ENCODE data around the gene SUFU.
A peak's percentile ranks its signal among the peaks of the same experiment; 100 is the strongest.

Gene SUFU

GRCh38 chr10:102621443-102622325 lies 117.9 kb downstream of the SUFU start:
- H3K4me2 ChIP-seq (ENCODE audit: insufficient read depth, low read length, poor library complexity, severe bottlenecking): no peak overlapping the region
- no peaks in the 10 kb centered on the region for H3K79me1 ChIP-seq (ENCODE audit: low read depth, low read length)
- H3K36me3 ChIP-seq (replicated peaks in 1 of 2; ENCODE audit: control insufficient read depth in 2 of 2, insufficient read depth in 2 of 2, low read length in 2 of 2): peaks cover 27 to 41% of the 10 kb centered on the region in 2 donors
- H2BK120ac ChIP-seq (ENCODE audit: low read depth, low read length): no peak overlapping the region
- no peak overlapping the region for H2AFZ ChIP-seq (ENCODE audit: low read length)
- H3K4me3 ChIP-seq (ENCODE audit: low read length in 2 of 2): no peak overlapping the region
- H2BK12ac ChIP-seq (ENCODE audit: low read length): no peak overlapping the region
- H2AK5ac ChIP-seq (ENCODE audit: low read depth, low read length): no peak overlapping the region
- no peak for DNase-seq (ENCODE audit: low spot score)
- no peak overlapping the region for H3K23ac ChIP-seq (ENCODE audit: low read depth, low read length, poor library complexity)
- peaks cover 12 to 17% of the 10 kb centered on the region in 2 donors for H3K4me1 ChIP-seq (ENCODE audit: control insufficient read depth in 2 of 2, insufficient read depth in 1 of 2, low read depth in 1 of 2, low read length in 2 of 2)
- no peak overlapping the region for H4K8ac ChIP-seq (ENCODE audit: low read depth, low read length)
- H2BK5ac ChIP-seq (ENCODE audit: low read length): no peak overlapping the region
- H4K91ac ChIP-seq (ENCODE audit: low read depth, low read length, poor library complexity): no peak overlapping the region
- H3K27ac ChIP-seq (replicated peaks; ENCODE audit: low read length): no peak overlapping the region
- peak overlapping the region; percentile 46 for H3K9ac ChIP-seq (ENCODE audit: low read depth, low read length, poor library complexity)
- no peak overlapping the region for H3K4ac ChIP-seq (ENCODE audit: low read length)
- H3K9me3 ChIP-seq (replicated peaks in 1 of 2; ENCODE audit: control insufficient read depth in 2 of 2, insufficient read depth in 1 of 2, low read depth in 1 of 2, low read length in 2 of 2): no peaks in the 10 kb centered on the region
- H3K14ac ChIP-seq (ENCODE audit: low read length): no peak overlapping the region
- H2BK15ac ChIP-seq (ENCODE audit: low read length): peak overlapping the region; percentile 38
- H3K27me3 ChIP-seq (ENCODE audit: control insufficient read depth in 3 of 3, insufficient read depth in 3 of 3, low read depth in 1 of 3, low read length in 3 of 3): no peaks in the 10 kb centered on the region
- no CpG with 5 or more reads among the region's 13 CpGs for WGBS, 2 donors (ENCODE audit: extremely low coverage in 2 of 2, insufficient read length in 2 of 2, insufficient replicate concordance in 1 of 2)
- H3K18ac ChIP-seq (ENCODE audit: low read length): no peak overlapping the region

GRCh38 chr10:102624094-102624493 lies 120.3 kb downstream of the SUFU start:
- no peak overlapping the region for H2BK12ac ChIP-seq (ENCODE audit: low read length)
- WGBS, 2 donors (ENCODE audit: extremely low coverage in 2 of 2, insufficient read length in 2 of 2, insufficient replicate concordance in 1 of 2): no CpG with 5 or more reads among the region's 3 CpGs
- no peak overlapping the region for H3K18ac ChIP-seq (ENCODE audit: low read length)
- peaks cover 12 to 17% of the 10 kb centered on the region in 2 donors for H3K36me3 ChIP-seq (replicated peaks in 1 of 2; ENCODE audit: control insufficient read depth in 2 of 2, insufficient read depth in 2 of 2, low read length in 2 of 2)
- peaks cover 34 to 35% of the 10 kb centered on the region in 2 donors for H3K4me1 ChIP-seq (ENCODE audit: control insufficient read depth in 2 of 2, insufficient read depth in 1 of 2, low read depth in 1 of 2, low read length in 2 of 2)
- no peak overlapping the region for H2BK120ac ChIP-seq (ENCODE audit: low read depth, low read length)
- no peak overlapping the region for H3K4ac ChIP-seq (ENCODE audit: low read length)
- H3K79me1 ChIP-seq (ENCODE audit: low read depth, low read length): no peaks in the 10 kb centered on the region
- H3K23ac ChIP-seq (ENCODE audit: low read depth, low read length, poor library complexity): no peak overlapping the region
- no peak for DNase-seq (ENCODE audit: low spot score)
- no peak overlapping the region for H2BK5ac ChIP-seq (ENCODE audit: low read length)
- H2AK5ac ChIP-seq (ENCODE audit: low read depth, low read length): no peak overlapping the region
- no peak overlapping the region for H2BK15ac ChIP-seq (ENCODE audit: low read length)
- H3K9me3 ChIP-seq (replicated peaks in 1 of 2; ENCODE audit: control insufficient read depth in 2 of 2, insufficient read depth in 1 of 2, low read depth in 1 of 2, low read length in 2 of 2): no peaks in the 10 kb centered on the region
- H2AFZ ChIP-seq (ENCODE audit: low read length): no peak overlapping the region
- no peak overlapping the region for H4K91ac ChIP-seq (ENCODE audit: low read depth, low read length, poor library complexity)
- no peak overlapping the region for H3K27ac ChIP-seq (replicated peaks; ENCODE audit: low read length)
- no peaks in the 10 kb centered on the region for H3K27me3 ChIP-seq (ENCODE audit: control insufficient read depth in 3 of 3, insufficient read depth in 3 of 3, low read depth in 1 of 3, low read length in 3 of 3)
- H3K9ac ChIP-seq (ENCODE audit: low read depth, low read length, poor library complexity): no peak overlapping the region
- H4K8ac ChIP-seq (ENCODE audit: low read depth, low read length): no peak overlapping the region
- H3K4me3 ChIP-seq (ENCODE audit: low read length in 2 of 2): no peak overlapping the region
- H3K4me2 ChIP-seq (ENCODE audit: insufficient read depth, low read length, poor library complexity, severe bottlenecking): no peak overlapping the region
- H3K14ac ChIP-seq (ENCODE audit: low read length): no peak overlapping the region

DNA sequence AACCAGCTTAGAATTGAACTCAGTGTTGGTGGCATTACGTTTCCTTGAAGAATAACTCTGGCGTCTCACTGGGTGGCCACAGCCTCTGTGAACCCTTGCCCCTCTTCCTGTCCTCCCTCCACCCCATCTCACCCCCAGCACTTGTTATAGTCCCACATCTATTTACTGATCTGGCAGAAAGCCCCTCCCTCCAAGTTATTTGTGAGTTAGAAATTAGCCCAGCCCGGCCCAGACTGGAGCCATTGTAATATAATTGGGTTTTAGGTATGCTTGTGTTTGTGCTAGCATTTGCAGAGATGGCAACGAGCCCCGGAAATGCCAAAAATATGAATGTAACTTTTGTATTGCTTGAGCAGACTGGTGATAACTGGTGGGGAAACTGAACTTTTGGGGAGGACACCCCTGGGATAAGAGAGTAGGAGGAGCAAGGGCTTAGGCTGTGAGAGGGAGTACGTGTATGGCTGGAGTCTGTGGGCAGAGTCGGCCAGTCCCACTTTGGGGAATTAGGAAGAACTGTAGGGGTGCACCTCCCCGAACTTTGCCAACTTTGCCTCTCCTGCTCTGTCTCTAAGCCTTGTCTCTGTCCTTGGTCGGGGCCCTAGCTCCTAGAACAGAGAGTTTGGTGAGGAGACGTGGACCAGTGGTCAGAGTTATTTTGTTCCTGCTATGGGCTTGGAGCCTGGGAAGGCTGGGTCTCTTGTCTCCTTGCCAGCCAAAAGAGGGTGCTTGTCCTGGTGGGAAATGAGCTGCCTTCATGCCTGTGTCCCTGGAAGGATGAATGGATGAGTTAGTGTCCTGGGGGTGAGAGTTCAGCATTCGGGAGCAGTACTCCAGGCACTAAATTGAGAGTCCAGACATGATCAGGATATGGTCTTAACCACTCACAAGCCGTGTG lies 121.2 kb downstream of the SUFU start:
- Histone ChIP-seq H3K27ac (replicated peaks; ENCODE audit: low read length) (no peak overlapping the region), H3K27me3 (ENCODE audit: control insufficient read depth in 3 of 3, insufficient read depth in 3 of 3, low read depth in 1 of 3, low read length in 3 of 3) (no peaks in the 10 kb centered on the region)
- WGBS, 2 donors (ENCODE audit: extremely low coverage in 2 of 2, insufficient read length in 2 of 2, insufficient replicate concordance in 1 of 2): no CpG with 5 or more reads among the region's 12 CpGs

More for the DNA sequence above, 121.2 kb downstream of the SUFU start:
- Histone ChIP-seq H3K4me3 (ENCODE audit: low read length in 2 of 2) (no peak overlapping the region), H2BK5ac (ENCODE audit: low read length) (no peak overlapping the region), H3K14ac (ENCODE audit: low read length) (no peak overlapping the region), H3K9me3 (replicated peaks in 1 of 2; ENCODE audit: control insufficient read depth in 2 of 2, insufficient read depth in 1 of 2, low read depth in 1 of 2, low read length in 2 of 2) (no peaks in the 10 kb centered on the region), H2BK12ac (ENCODE audit: low read length) (no peak overlapping the region), H2AK5ac (ENCODE audit: low read depth, low read length) (peak overlapping the region; percentile 44), H3K18ac (ENCODE audit: low read length) (peak overlapping the region; percentile 24), H2AFZ (ENCODE audit: low read length) (no peak overlapping the region), H3K4me1 (ENCODE audit: control insufficient read depth in 2 of 2, insufficient read depth in 1 of 2, low read depth in 1 of 2, low read length in 2 of 2) (peaks cover 42% of the 10 kb centered on the region in 2 donors), H3K4me2 (ENCODE audit: insufficient read depth, low read length, poor library complexity, severe bottlenecking) (no peak overlapping the region), H3K79me1 (ENCODE audit: low read depth, low read length) (no peaks in the 10 kb centered on the region), H2BK120ac (ENCODE audit: low read depth, low read length) (no peak overlapping the region), H3K36me3 (replicated peaks in 1 of 2; ENCODE audit: control insufficient read depth in 2 of 2, insufficient read depth in 2 of 2, low read length in 2 of 2) (peaks cover 9 to 12% of the 10 kb centered on the region in 2 donors), H4K91ac (ENCODE audit: low read depth, low read length, poor library complexity) (no peak overlapping the region), H2BK15ac (ENCODE audit: low read length) (peak overlapping the region; percentile 11), H3K4ac (ENCODE audit: low read length) (no peak overlapping the region), H3K23ac (ENCODE audit: low read depth, low read length, poor library complexity) (no peak overlapping the region), H3K9ac (ENCODE audit: low read depth, low read length, poor library complexity) (no peak overlapping the region), H4K8ac (ENCODE audit: low read depth, low read length) (peak overlapping the region; percentile 29)
- no peak for DNase-seq (ENCODE audit: low spot score)
